BJ (cell line): Measurements from ENCODE around the gene ENO3. TPM values are rescaled to one million over a fixed set of nuclear protein-coding genes. Genes with fewer than 3 reads are reported as not detected.
"Not testable (repeated sequence)": the region's sequence is repeated elsewhere in the genome, so short reads cannot be mapped to it uniquely, and the experiment has no call there.

ENCODE experiments used
- CTCF ChIA-PET: fragments of 350-600 bp; formaldehyde crosslinking; extraction: SDS; loops from one replicate; lab custom pipeline; 2021; ENCODE audit warnings: antibody characterized with exemption, inconsistent platforms; lab: Yijun Ruan, JAX
- POLR2A ChIA-PET: fragments of 300-600 bp; sonication (Branson Sonifier 250); formaldehyde crosslinking; extraction: SDS; loops from one replicate; lab custom pipeline; 2021; ENCODE audit warnings: antibody characterized with exemption; lab: Charles Lee
- DNase-seq: peaks from one replicate; pipeline ENCODE4 v3.0.0-alpha.2; 2011; ENCODE audit warnings: low read depth
- H3K27me3 ChIP-seq: 2 replicates; pipeline ENCODE4 v1.6.0; 2011; ENCODE audit warnings: low read length; ENCODE audit not compliant: control insufficient read depth, insufficient read depth
- H3K36me3 ChIP-seq: 2 replicates; pipeline ENCODE4 v1.5.1; 2011; ENCODE audit warnings: low read length; ENCODE audit not compliant: control insufficient read depth, insufficient read depth
- H3K4me3 ChIP-seq: 2 replicates; pipeline ENCODE4 v1.5.1; 2011; ENCODE audit warnings: low read depth, mild to moderate bottlenecking, control low read depth, low read length
- polyA plus RNA-seq: library from polyadenylated mRNA; depleted of rRNA; stranded (reverse); fragments of >200 nt; gene quantifications from 2 replicates; pipeline ENCODE4 v1.2.3, GENCODE V29; 2011
- TF ChIP-seq, protein P1 (sequence below): IDR thresholded peaks from 2 replicates; pipeline ENCODE4 v1.5.1; 2011; ENCODE audit warnings: low read depth, mild to moderate bottlenecking, control low read depth, inconsistent platforms, low read length, moderate library complexity; ENCODE audit not compliant: insufficient read depth

The ENO3 gene
- polyA plus RNA-seq, 1 experiment: 5.9 TPM

DNA sequence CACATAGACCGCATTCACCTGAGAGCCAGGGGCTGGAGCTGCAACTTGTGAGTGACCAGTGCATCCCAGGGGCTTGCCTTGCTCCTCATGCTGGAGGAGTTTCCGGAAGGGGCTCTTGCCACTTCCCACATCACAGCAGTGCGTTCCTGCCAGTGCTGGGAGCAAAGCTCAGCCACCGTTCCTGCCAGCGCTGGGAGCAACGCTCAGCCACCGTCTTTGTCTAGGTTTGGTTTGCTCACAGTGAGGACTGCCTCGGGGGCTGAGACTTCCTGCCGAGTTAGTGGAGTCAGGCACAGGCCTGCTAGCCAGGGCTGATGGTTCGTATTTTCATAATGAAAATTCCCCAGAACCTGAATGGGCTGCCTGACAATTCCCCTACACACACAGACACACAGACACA lies 42.6 kb upstream of the ENO3 start:
- no peaks in the 10 kb centered on the region for H3K36me3 ChIP-seq
- TF ChIP-seq, protein P1, sequence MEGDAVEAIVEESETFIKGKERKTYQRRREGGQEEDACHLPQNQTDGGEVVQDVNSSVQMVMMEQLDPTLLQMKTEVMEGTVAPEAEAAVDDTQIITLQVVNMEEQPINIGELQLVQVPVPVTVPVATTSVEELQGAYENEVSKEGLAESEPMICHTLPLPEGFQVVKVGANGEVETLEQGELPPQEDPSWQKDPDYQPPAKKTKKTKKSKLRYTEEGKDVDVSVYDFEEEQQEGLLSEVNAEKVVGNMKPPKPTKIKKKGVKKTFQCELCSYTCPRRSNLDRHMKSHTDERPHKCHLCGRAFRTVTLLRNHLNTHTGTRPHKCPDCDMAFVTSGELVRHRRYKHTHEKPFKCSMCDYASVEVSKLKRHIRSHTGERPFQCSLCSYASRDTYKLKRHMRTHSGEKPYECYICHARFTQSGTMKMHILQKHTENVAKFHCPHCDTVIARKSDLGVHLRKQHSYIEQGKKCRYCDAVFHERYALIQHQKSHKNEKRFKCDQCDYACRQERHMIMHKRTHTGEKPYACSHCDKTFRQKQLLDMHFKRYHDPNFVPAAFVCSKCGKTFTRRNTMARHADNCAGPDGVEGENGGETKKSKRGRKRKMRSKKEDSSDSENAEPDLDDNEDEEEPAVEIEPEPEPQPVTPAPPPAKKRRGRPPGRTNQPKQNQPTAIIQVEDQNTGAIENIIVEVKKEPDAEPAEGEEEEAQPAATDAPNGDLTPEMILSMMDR: no peak
- no peak overlapping the region for H3K4me3 ChIP-seq
- DNase-seq: no peak
- no peaks in the 10 kb centered on the region for H3K27me3 ChIP-seq
- ChIA-PET POLR2A (no interaction called here), CTCF (interaction anchor here (0.7 to 3.3 kb wide), 23 partner anchors 9 to 330 kb away, joined by 3 to 27 read pairs (median 6); partner anchors contain the start of genes C17orf107, CAMTA2, INCA1 and KIF1C)

DNA sequence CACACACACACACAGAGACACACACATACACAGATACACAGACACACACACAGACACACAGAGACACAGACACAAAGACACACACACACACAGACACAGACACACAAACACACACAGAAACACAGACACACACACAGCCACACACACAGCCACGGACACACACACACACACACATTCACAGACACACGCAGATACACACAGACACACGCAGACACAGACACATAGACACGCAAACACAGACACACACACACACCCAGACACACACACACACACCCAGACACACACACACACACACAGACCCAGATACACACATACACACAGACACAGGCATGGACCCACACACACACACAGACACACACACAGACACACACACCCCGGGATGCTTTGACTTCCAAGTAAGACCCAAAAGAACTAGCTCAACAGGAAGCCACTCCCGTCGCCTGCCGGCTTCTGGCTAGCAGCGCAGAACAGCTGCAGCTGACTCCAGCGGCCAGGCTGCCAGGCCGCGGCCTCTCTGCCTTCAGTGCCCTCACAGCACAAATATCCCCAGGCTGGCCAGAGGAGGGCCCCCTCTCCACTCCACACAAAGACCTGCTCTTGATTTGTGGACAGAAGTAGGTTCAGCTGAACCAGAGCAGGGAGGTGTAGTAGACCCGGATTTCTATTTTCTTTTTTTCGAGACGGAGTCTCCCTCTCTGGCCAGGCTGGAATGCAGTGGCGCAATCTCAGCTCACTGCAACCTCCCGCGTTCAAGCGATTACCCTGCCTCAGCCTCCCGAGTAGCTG lies 42.0 kb upstream of the ENO3 start:
- peak; percentile 82 for DNase-seq
- TF ChIP-seq, protein P1: peak; percentile 86
- no peaks in the 10 kb centered on the region for H3K36me3 ChIP-seq
- POLR2A ChIA-PET: interaction anchor here (0.9 kb wide), 1 partner anchor 31 kb away, joined by 3 read pairs; the partner anchor contains the start of genes RNF167 and SLC25A11
- H3K4me3 ChIP-seq: no peak overlapping the region
- CTCF ChIA-PET: interaction anchor here (0.6 to 3.3 kb wide), 36 partner anchors 9 to 329 kb away, joined by 3 to 27 read pairs (median 4); partner anchors contain the start of genes C17orf107, CAMTA2, INCA1 and KIF1C
- H3K27me3 ChIP-seq: no peaks in the 10 kb centered on the region

DNA sequence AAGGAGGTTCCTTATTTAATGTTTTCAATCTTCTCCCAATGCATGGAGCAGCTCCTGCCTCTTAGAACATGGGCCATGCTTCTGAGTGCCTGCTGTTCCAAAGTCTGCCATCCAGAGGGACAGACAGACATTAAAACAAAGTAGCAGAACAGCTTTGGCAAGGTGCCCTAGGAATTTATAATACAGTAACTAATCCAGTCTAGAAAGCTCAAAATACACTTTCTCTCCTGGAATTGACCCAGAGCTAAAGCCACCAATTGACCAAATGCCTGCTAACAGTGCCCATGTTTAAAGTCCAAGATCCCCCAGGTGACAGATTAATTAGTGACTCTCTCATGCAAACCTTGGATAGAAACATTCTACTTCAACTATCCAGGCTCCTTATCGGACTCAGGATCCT lies 36.9 kb upstream of the ENO3 start:
- Histone ChIP-seq H3K27me3 (no peaks in the 10 kb centered on the region), H3K36me3 (no peaks in the 10 kb centered on the region), H3K4me3 (no peak overlapping the region)
- no peak for DNase-seq
- TF ChIP-seq, protein P1: no peak
- ChIA-PET CTCF (interaction anchor here (0.6 to 1.6 kb wide), 5 partner anchors 10 to 201 kb away, joined by 3 to 6 read pairs (median 4); partner anchors contain the start of genes CHRNE, RNF167 and SLC25A11), POLR2A (interaction anchor here (0.5 kb wide), 1 partner anchor 27 kb away, joined by 7 read pairs; no protein-coding TSS in a partner anchor)

DNA sequence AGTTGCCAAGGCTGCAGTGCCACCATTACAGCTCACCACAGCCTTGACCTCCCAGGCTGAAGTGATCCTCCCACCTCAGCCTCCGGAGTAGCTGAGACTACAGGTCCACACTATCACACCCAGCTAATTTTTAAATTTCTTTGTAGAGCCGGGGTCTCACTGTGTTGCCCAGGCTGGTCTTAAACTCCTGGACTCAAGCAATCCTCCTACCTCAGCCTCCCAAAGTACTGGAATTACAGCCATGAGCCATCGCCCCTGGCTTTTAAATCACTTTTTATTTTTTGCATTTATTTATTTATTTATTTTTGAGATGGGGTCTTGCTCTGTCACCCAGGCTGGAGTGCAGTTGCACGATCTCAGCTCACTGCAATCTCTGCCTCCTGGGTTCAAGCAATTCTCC lies 36.4 kb upstream of the ENO3 start:
- CTCF ChIA-PET: interaction anchor here (0.7 to 1.8 kb wide), 5 partner anchors 11 to 66 kb away, joined by 3 to 6 read pairs (median 5); partner anchors contain the start of genes CHRNE, RNF167 and SLC25A11
- not testable (repeated sequence) for H3K36me3 ChIP-seq, H3K27me3 ChIP-seq, DNase-seq, H3K4me3 ChIP-seq
- POLR2A ChIA-PET: interaction anchor here (0.5 kb wide), 1 partner anchor 26 kb away, joined by 7 read pairs; no protein-coding TSS in a partner anchor

DNA sequence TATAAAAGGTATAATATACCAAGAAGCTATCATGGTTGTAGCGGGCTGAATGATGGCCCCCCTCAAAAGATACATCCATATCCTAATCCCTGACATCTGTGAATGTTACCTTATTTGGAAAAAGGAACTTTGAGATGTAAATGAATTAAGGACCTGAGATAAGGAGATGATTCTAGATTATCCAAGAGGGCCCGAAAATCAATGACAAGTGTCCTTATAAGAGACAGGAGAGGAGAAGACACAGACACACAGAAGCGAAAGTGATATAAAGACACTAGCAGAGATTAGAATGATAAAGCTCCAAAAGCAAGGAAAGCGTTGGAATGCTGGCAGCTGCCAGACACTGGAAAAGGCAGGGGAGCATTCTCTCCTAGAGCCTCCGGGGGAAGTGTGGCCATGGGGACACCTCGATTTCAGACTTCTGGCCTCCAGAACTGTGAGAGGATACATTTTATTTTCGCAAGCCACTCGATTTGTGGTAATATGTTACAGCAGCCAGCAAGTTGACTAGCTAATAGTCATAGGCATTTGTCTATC lies 31.3 kb upstream of the ENO3 start:
- DNase-seq: no peak
- H3K27me3 ChIP-seq: no peaks in the 10 kb centered on the region
- POLR2A ChIA-PET: no interaction called here
- TF ChIP-seq, protein P1: no peak
- CTCF ChIA-PET: interaction anchor here (1.0 to 2.0 kb wide), 8 partner anchors 9 to 143 kb away, joined by 3 to 13 read pairs (median 4); partner anchors contain the start of gene C17orf107
- H3K4me3 ChIP-seq: no peak overlapping the region
- no peaks in the 10 kb centered on the region for H3K36me3 ChIP-seq
